Measurements from ENCODE around the gene LRIG2.
"Not testable (repeated sequence)": the region's sequence is repeated elsewhere in the genome, so short reads cannot be mapped to it uniquely, and the experiment has no call there.

Gene LRIG2

DNA sequence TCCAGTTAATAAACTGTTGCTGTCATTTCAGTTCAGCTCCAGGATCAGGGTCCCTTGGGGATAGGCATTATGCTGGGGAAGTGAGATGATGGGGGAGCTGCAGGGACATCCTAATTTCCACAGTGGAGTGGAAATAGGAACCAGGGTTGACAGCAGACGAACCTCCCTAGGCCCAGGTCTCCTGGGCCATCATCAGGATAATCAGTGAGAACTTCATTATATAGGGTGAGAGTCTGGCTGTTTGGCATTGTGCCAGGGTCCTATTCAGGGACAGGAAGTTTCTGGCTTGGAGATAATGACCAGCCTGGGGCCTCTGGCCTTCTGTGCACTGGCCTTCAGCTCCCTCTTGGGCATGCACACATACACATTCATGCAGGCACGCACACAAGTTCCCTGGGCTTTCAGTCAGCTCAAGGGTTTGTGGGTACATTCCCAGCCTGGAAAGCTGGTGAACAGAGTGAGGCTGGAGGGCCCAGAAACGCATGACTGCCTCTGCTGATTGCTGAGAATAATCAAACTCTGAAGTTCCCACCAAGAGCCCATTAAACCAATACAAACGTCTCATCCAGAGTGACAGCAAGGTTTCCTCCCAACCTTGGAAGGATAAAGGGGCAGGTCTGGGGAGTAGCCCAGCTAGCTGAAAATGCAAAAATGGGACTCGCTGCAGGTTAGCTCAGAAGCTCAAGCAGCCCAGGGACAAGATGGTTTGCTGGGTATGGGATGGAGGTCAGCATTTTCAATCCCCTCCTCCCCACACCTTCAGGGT, 13.9 kb upstream of the LRIG2 start:
- peak; percentile 25 for DNase-seq (ENCODE audit: low read depth)

DNA sequence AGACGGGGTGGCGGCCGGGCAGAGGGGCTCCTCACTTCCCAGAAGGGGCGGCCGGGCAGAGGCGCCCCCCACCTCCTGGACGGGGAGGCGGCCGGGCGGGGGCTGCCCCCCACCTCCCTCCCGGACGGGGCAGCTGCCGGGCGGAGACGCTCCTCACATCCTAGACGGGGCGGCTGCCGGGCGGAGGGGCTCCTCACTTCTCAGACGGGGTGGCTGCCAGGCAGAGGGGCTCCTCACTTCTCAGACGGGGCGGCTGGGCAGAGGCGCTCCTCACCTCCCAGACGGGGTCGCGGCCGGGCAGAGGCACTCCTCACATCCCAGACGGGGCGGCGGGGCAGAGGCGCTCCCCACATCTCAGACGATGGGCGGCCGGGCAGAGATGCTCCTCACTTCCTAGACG, 9.5 kb upstream of the LRIG2 start:
- not testable (repeated sequence) for DNase-seq (ENCODE audit: low read depth)

DNA sequence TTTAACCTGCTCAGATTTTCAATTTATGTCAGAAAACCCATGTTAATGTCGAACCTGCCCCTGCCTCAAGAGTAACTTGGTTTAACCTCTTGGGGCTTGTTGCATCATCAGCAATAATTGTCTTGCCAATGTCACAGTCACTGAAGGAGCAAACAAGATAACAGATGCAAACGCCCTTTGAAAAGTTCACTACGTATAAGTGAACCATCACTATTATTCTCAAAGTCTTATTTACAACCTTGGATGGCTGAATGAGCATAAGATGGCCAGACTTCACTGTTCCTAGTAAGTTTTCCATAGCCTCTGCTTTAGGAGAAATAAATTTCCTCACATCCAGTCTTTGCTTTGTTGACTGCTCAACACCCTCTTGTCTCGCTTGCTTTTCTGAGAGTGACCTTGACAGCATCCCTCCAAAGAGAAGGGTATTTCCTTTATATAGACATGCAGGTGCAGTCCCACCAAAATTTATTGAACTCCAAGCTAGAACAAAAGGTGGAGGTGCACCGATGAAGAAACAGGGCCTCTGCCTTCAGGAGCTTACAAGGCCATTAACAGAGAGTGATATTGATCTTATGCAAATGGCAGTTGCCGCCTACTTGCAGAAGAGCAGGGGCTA, 749 bp upstream of the LRIG2 start:
- DNase-seq (ENCODE audit: low read depth), result no peak

DNA sequence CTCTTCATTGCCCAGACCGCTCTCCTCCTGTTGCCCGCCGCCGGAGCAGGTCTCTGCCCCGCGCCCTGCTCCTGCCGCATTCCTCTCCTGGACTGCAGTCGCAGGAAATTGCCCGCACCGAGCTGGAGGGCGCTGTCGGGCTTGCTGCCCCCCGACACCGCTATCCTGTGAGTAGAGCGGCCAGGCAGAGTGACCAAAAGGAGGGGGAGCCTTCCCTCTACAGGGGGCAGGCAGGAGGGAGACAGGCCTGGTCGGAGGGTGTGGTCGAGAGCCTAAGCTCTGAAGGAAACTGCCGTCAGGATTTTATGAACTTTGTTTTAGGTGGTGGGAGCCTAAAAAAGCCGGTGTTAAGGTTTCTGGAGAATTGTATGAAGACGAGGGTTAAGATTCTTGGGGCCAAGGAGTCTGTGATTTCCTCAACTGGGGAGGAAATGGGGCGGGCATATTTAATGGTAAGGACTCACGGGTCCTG, 517 bp downstream of the LRIG2 start:
- DNase-seq (ENCODE audit: low read depth), result peak; percentile 72

DNA sequence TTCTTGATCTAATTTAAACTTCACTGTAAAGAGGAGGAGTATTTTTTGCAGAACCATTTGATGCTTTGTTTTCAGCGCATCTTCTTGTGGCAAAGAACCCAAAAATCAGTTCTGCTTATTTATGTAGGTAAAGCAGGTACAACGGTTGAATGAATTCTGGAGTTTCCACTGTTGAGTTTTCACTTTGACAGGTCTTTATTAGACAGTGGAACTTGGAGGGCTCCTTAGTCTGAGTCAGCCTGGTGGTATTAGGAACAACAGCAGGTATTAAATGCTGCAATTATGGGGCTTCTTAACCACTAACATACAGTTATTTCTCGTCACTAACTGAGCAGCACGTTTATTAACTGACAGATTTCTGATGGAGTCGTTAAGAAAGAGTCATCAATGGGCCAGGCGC, 1.2 kb downstream of the LRIG2 start:
- peak; percentile 26 for DNase-seq (ENCODE audit: low read depth)

DNA sequence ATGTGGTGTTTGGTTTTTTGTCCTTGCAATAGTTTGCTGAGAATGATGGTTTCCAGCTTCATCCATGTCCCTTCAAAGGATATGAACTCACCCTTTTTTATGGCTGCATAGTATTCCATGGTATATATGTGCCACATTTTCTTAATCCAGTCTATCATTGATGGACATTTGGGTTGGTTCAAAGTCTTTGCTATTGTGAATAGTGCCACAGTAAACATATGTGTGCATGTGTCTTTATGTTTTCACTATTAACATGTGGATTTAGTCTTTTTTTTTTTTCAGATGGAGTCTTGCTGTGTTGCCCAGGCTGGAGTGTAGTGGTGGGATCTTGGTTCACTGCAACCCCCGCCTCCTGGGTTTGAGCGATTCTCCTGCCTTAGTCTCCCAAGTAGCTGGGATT, 5.0 kb downstream of the LRIG2 start:
- DNase-seq (ENCODE audit: low read depth), result not testable (repeated sequence)

DNA sequence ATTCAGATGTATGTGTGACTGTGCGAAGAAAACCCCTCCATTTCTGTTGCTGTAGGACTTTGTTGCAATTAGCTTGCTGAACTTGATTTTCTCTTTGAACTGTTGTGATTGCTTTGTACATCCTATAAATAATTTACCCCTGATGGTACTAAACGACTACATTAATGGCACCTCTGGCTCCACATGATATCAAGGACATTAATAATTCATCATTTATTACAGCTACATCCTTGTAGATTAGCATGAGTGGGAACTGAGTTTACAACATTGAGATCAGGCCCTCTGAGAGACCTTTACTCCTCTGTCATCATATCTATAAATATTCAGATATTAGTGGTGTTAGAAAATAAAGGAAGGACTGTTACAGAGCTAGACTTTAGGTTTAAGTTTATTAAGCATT, 13.5 kb downstream of the LRIG2 start:
- DNase-seq (ENCODE audit: low read depth), result no peak

DNA sequence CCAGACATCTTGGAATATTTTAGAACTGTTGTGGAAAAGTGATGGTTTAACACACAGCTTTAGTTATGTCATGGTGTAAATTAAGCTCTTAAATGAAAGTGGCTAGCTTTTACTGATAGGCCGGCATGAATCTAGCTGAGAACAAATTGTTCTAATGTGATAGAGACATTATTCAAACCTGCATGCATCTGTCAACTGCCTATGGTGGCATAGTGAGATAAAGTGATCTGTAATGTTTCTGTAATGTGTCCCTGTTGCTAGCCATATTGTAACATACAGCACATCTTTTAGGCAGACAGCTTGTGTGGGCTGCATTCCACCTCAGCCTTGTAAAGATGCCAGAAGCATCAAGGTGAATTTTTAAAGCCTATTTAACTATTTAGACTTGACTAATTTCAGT, 16.0 kb downstream of the LRIG2 start:
- peak; percentile 5 for DNase-seq (ENCODE audit: low read depth)

DNA sequence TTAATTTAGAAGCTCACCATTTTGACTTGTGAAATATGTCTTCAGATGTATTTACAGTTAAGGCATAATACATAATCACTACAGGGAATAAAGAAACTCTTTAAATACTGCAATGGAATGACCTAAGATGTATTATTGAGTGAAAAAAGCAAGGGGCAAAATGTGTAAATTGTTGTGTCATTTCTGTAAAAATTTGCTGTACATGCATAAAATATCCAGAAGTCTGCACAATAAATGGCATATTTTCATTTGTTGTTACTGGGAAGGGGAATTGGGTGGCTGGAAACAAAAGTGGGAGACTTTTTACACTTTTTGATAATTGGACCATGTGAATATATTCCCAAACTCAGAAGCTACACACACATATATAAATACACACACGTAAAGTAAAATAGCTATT, 17.1 kb downstream of the LRIG2 start:
- no peak for DNase-seq (ENCODE audit: low read depth)

DNA sequence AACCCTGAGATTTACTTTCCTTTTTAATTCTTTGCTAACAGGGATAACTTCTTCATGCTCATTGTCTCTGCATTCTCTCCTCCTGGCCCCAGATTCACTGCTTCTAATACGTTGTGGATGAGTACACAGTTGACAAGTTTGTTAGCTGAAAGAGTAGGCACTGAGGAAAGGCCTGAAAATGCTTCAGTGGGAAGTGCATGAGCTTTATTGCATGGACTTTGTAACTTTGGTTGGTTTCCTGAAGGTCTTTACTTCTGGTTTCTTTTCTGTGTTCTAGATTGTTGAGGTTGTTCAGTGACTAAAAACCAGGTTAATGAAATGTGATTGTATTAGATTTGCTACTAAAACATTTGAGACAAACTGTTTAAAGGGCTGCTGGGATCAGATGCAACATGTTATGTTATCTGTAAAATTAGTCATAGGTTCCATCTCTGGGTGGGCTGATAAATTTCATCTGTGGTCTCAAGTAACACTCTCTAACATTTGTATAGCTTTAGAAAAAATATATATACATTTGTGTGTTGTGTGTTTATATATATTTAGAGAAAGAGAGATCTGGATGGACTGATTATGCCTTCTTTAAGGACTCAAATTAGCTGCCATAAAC, 19.1 kb downstream of the LRIG2 start:
- DNase-seq (ENCODE audit: low read depth), result no peak

DNA sequence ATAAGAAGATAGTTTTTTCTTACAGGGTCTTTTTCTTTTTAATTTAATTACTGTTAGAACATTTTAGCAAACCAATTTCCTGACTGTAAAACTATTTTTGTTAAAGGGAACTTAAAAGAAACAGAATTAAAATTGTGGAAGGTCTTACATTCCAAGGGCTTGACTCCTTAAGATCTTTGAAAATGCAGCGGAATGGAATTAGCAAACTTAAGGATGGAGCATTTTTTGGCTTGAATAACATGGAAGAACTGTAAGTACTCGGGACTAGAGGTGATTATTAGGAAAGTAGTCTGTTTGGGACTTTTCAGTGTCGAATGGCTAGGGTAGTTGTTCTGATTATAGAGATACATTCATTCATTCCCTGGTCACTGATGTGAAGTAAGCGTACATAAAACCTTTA, 21.5 kb downstream of the LRIG2 start:
- DNase-seq (ENCODE audit: low read depth), result peak; percentile 30

DNA sequence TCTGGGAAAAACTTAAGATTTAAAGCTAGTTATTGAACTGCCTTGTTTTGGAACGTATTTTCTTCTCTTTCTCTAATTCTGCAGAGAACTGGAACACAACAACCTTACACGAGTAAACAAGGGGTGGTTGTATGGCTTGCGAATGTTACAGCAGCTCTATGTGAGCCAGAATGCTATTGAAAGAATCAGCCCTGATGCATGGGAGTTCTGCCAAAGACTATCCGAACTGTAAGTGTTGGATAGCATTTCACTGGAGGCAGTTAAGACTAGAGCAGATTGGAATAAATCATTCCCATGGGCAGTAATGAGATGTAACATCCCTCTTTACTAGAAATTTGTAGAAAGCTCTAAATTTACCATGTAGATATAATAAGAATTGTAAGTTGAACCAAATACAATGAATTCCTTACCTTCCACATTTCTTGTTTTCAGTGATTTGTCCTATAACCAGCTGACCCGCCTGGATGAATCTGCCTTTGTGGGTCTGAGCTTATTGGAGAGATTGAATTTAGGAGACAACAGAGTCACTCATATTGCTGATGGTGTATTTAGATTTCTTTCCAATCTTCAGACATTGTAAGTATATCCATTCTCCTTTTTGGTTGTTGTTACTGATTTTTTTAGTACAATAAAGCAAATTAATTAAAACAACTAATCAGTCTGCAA, 22.9 kb downstream of the LRIG2 start:
- no peak for DNase-seq (ENCODE audit: low read depth)

DNA sequence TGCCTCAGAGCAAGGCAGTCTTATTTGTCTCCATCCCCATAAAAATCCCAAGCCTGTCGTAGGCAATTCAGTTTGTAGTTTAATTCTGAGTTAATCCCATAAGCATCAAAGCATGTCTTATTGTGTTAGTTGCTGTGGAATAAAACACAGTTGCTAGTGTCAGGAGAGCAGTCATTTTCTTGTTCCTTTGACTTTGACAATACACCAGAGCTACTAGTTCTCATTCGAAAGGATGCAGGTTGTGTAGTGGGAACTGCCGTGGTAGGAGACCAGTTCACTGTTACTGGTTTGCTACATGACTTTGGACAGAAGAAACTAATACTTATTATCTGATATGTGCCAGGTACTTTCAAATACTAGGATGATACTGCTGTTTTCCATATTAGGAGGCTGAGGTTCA, 23.5 kb downstream of the LRIG2 start:
- no peak for DNase-seq (ENCODE audit: low read depth)

DNA sequence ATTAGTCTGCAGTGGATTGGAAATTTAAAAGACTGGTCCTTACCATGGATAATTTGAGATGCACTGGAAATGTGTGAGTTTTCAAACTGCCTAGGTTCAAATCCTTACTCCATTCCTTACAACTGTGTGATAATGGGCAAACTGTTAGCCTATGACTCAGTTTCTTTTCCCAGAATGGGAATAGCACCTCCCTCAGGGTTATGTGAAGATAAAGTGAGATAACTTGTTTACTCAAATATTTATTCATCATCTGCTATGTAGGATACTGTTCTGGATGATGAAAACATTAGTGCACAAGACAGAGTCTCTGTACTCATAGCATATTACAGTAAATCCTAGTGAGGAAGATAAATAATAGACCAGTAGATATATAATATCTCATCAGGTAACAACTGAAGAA, 28.6 kb downstream of the LRIG2 start:
- DNase-seq (ENCODE audit: low read depth), result peak; percentile 35

DNA sequence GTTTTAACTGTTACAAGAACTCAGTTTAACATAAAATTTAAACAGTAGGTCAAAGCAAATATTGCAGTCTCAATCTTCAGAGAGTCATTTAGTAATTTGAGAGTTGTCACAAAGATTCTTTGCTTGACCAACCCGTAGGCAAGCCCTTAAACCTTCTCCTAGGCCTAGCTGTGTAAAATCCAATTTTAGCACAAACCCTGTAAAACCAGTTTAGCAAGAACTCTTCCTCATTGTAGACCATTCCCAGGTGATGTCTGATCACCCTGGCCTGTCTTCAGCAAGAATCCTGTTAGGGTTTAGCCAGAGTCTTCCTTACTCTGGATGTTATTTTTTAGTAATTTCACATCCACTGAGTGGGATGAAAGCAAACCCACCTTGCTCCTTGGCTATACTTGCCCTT, 30.1 kb downstream of the LRIG2 start:
- DNase-seq (ENCODE audit: low read depth), result no peak

DNA sequence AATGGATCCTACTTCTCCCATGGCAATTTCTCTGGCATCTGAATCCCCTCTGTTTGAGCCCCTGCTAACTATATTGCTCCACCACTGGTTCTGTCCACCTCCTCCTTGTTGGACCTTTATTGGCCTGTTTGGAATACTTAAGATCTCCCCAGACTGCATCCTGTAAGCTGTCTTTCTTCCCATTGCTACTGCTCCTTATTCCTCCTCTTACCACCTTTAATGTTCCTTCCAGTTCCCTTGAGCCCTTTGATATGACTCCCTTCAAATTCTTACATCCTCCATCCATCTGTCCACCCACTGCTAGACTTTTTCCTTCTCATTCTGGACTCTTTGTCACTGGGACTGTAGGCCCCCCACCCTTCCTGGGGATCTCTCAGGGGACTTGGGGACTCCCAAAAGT, 31.0 kb downstream of the LRIG2 start:
- DNase-seq (ENCODE audit: low read depth), result no peak

DNA sequence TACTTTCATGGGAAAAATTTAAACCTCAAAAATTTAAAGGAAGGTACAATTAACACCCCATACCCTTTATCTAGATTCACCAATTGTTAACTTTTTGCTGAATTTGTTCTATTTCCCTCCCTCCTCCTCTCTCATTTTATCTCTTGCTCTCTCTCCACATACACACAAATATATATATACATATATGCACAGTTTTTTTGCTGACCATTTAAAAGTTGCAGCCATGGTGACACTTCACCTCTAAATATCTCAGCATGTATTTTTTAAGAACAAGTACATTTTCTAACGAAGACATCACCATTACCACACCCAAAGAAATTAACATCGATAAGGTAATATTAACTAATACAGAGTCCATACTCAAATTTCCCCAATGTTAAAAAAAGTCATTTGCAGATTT, 33.9 kb downstream of the LRIG2 start:
- DNase-seq (ENCODE audit: low read depth), result no peak

DNA sequence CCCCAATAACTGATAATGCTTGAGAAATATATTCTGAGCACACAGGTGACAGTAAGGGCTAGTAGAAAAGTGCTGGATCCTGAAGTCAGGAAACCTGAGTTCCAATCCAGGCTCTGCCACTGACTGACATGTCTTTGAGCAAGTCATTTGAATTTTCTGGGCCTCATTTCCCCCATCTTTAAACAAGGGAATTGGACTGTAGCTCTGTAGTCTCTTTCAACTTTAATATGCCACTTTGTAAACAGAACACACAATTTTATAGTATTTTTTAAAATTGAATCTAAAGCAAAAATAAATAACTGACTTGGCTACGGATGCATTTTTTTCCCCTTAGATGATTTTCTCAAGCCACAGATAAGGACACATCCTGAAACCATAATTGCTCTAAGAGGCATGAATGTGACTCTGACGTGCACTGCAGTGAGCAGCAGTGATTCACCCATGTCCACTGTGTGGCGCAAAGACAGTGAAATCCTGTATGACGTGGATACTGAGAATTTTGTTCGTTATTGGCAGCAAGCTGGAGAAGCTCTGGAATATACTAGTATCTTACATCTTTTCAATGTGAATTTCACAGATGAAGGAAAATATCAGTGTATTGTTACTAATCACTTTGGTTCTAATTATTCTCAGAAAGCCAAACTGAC, 37.0 kb downstream of the LRIG2 start:
- DNase-seq (ENCODE audit: low read depth), result peak; percentile 96

DNA sequence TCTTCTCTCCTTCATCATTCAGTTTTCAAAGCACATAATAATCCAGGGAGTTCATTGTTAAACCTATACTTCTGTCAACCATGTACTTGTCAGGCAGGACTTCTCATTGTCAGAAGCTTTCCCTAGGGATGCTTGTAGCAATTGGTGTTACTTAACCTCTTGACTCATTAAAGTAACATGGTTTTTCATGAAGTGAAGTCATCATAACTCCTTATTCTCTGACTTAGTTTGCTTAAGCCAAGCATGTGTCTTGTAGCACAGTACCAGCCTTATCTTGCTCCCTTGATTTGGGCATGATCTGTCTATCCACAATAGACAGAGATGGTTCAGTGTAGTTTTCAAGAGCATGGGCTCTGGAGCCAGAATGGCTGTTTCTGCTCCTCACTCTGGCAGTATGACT, 45.3 kb downstream of the LRIG2 start:
- no peak for DNase-seq (ENCODE audit: low read depth)

DNA sequence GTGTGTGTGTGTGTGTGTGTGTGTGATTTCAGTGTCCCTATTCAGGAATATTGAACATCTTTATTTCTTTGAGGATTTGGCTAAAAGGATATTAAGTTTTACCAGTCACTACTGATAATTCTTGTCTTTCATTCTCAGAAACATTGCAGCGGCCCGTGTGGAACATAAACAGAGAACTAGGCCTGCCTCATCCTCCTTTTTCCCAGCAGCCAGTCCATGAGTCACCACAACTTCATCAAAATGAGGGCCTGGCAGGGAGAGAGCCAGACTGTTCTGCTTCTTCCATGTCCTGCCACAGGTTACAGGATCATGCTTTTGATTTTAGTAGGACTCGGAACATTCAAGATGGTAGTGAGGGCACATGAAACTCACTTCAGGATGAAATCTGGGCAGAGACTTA, 50.7 kb downstream of the LRIG2 start:
- DNase-seq (ENCODE audit: low read depth), result peak; percentile 42

DNA sequence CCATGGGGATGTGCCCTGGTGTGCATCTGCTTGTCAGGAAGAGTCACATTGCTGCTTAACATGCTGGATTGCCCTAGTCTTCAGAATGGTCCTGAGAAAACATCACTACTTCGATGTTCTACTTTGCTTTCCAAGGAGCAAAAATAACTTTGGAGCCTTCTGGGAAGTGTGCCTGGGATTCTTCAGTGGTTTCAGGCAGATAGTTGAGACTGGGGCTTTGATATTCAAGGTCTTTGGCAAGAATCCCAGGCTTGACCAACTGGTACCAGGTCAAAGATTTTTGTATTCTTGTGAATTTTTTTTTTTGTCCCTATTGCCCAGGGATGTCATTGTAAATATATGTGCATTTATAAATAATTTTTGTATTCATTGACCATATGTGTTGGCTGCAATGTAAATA, 51.4 kb downstream of the LRIG2 start:
- no peak for DNase-seq (ENCODE audit: low read depth)

DNA sequence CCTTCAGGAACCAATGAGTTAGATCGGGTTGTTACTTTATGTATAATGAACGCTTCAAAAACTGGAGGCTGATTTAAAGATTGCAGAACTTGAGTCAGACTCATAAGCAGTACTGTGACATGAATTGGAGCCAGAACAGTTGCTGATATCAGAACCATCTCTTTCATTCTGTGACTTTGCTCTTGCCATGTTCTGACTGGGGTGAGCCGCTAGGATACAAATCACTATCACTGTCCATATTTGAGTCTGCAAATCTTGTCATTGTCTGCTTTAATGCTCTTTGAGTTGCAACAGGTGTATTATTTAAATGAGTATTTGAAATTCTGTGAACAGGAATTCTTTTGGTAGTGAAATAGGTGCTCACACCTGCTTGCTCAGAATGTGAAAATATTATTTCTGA, 52.5 kb downstream of the LRIG2 start:
- DNase-seq (ENCODE audit: low read depth), result no peak
